ENCODE data around the gene FDX1. TPM values are rescaled to one million over a fixed set of nuclear protein-coding genes. Genes with fewer than 3 reads are reported as not detected.

Gene FDX1
- total RNA-seq, 2 donors from 2014 or later: 14.0 to 15.2 TPM

DNA sequence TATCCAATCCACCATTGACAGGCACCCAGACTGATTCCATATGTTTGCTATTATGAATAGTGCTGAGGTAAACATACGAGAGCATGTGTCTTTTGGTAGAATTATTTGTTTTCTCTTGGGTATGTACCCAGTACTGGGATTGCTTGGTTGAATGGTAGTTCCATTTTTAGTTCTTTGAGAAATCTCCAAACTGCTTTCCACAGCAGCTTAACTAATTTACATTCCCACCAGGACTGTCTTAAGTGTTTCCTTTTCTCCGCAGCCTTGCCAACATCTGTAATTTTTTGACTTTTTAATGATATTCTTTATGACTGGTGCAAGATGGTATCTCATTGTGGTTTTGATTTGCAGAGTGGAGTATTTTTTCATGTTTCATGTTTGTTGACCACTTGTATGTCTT, 8.3 kb downstream of the FDX1 start:
- Histone ChIP-seq H3K4me1 (peaks cover 44% of the 10 kb centered on the region), H3K9me3 (no peaks in the 10 kb centered on the region), H3K27me3 (no peaks in the 10 kb centered on the region), H3K4me3 (no peak overlapping the region), H3K36me3 (replicated peaks in 1 of 2; ENCODE audit: insufficient read depth in 1 of 2, low read depth in 2 of 2) (peaks cover 0 to 5% of the 10 kb centered on the region in 2 donors), H3K27ac (no peak overlapping the region)
- intact Hi-C loops (cut with DNase I): no loop called here
- TF ChIP-seq POLR2A (IDR thresholded peaks at IDR 0.05) (no peak), CTCF (IDR thresholded peaks at IDR 0.05) (no peak)
- ATAC-seq (no peak), DNase-seq (no peak)
- WGBS, 2 donors: 87 to 92% methylated on average over 2 of the region's 2 CpGs

GRCh38 chr11:110445437-110445836, 15.7 kb downstream of the FDX1 start:
- H3K27me3 ChIP-seq: no peaks in the 10 kb centered on the region
- no peak for TF ChIP-seq POLR2A (IDR thresholded peaks at IDR 0.05)
- no peak for TF ChIP-seq CTCF (IDR thresholded peaks at IDR 0.05)
- no peak for ATAC-seq
- H3K4me3 ChIP-seq: no peak overlapping the region
- 24 to 54% methylated on average over 1 of the region's 1 CpG for WGBS, 2 donors
- H3K27ac ChIP-seq: no peak overlapping the region
- no peaks in the 10 kb centered on the region for H3K36me3 ChIP-seq (replicated peaks in 1 of 2; ENCODE audit: insufficient read depth in 1 of 2, low read depth in 2 of 2)
- peaks cover 6% of the 10 kb centered on the region for H3K4me1 ChIP-seq
- intact Hi-C loops (cut with DNase I): loop anchor here (10.0 kb wide), 1 partner anchor 999 kb away; no protein-coding TSS in a partner anchor
- no peaks in the 10 kb centered on the region for H3K9me3 ChIP-seq
- no peak for DNase-seq

DNA sequence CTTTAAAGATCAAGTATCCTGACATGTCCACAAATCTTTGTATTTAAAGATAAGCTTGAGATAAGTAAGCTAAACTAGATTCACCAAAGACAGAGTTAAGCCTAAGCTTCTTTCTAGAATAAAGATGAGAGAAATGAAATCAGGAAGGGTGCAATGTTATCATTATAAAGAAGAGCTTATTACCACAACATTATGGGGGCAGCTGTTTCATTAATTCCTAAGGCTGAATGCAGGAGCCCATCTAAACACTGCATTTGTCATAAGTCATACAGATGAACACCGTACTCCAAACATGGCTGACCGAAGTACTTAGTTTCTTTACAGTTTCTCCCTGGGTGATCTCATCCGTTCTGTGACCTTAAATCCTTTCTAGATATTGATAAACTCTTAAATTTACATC, 16.3 kb downstream of the FDX1 start:
- intact Hi-C loops (cut with DNase I): loop anchor here (10.0 kb wide), 1 partner anchor 999 kb away; no protein-coding TSS in a partner anchor
- peaks cover 6% of the 10 kb centered on the region for H3K4me1 ChIP-seq
- no peaks in the 10 kb centered on the region for H3K36me3 ChIP-seq (replicated peaks in 1 of 2; ENCODE audit: insufficient read depth in 1 of 2, low read depth in 2 of 2)
- TF ChIP-seq POLR2A (IDR thresholded peaks at IDR 0.05): no peak
- no peak for TF ChIP-seq CTCF (IDR thresholded peaks at IDR 0.05)
- H3K4me3 ChIP-seq: no peak overlapping the region
- no peaks in the 10 kb centered on the region for H3K27me3 ChIP-seq
- DNase-seq (no peak), ATAC-seq (no peak)
- H3K27ac ChIP-seq: no peak overlapping the region
- H3K9me3 ChIP-seq: no peaks in the 10 kb centered on the region
- WGBS, 2 donors: 92 to 98% methylated on average over 3 of the region's 3 CpGs

- TF ChIP-seq POLR2A (IDR thresholded peaks at IDR 0.05) (no peak), CTCF (IDR thresholded peaks at IDR 0.05) (no peak)
- Histone ChIP-seq H3K4me1 (peaks cover 6% of the 10 kb centered on the region), H3K36me3 (replicated peaks in 1 of 2; ENCODE audit: insufficient read depth in 1 of 2, low read depth in 2 of 2) (no peaks in the 10 kb centered on the region), H3K9me3 (no peaks in the 10 kb centered on the region), H3K4me3 (no peak overlapping the region), H3K27ac (no peak overlapping the region), H3K27me3 (no peaks in the 10 kb centered on the region)
- intact Hi-C loops (cut with DNase I): loop anchor here (10.0 kb wide), 1 partner anchor 998 kb away; no protein-coding TSS in a partner anchor
- DNase-seq: no peak
- 96% methylated on average over 10 of the region's 10 CpGs for WGBS, 2 donors
- no peak for ATAC-seq
Observed at GRCh38 chr11:110446594-110446993, 16.8 kb downstream of the FDX1 start.

DNA sequence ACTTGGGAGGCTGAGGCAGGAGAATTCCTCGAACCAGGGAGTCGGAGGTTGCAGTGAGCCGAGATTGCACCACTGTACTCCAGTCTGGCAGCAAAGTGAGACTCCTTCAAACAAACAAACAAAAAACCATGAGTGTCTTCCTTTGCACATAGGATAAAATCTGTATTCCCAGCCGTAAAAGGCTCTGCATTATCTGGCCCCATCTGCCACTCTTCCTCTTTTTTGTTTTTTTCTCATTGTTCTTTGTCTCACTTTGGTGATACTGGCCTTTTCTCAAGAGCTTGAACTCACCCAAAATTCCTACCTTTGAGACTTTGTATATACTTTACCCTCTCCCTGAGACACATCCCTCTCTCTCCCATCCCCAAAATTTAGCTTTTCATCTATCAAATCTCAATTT, 17.6 kb downstream of the FDX1 start:
- intact Hi-C loops (cut with DNase I): loop anchor here (10.0 kb wide), 1 partner anchor 997 kb away; no protein-coding TSS in a partner anchor
- Histone ChIP-seq H3K27me3 (no peaks in the 10 kb centered on the region), H3K27ac (no peak overlapping the region), H3K9me3 (no peaks in the 10 kb centered on the region), H3K4me3 (no peak overlapping the region), H3K36me3 (replicated peaks in 1 of 2; ENCODE audit: insufficient read depth in 1 of 2, low read depth in 2 of 2) (no peaks in the 10 kb centered on the region), H3K4me1 (no peaks in the 10 kb centered on the region)
- ATAC-seq: no peak
- TF ChIP-seq CTCF (IDR thresholded peaks at IDR 0.05) (no peak), POLR2A (IDR thresholded peaks at IDR 0.05) (no peak)
- DNase-seq: no peak
- WGBS, 2 donors: 87 to 94% methylated on average over 4 of the region's 4 CpGs
